T follicular helper cell (primary cell): ENCODE results near the gene USP11.

Experiments used
- DNase-seq: peaks from one replicate; pipeline ENCODE4 v3.0.0-alpha.2; 2020; ENCODE audit warnings: low read depth

Gene USP11

GRCh38 chrX:47204970-47205369 is 27.8 kb upstream of the USP11 start:
- no peak for DNase-seq

GRCh38 chrX:47206316-47206715 is 26.5 kb upstream of the USP11 start:
- no peak for DNase-seq

DNA sequence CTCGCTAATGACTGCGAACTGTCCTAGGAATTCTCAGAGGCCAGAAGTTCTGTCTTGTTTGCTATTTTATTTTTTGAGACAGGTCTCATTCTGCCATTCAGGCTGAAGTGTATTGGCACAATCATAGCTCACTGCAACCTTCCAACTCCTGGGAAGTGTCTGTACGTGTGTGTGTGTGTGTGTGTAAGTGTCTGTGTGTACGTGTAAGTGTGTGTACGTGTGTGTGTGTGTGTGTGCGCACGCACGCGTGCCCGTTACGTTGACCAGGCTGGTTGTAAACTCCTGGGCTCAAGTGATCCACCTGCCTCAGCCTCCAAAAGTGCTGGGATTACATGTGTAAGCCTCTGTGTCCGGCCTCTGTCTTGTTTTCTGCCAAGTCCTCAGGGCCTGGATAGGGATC is 24.7 kb upstream of the USP11 start:
- no peak for DNase-seq

- no peak for DNase-seq
Observed at GRCh38 chrX:47209508-47210238, 23.1 kb upstream of the USP11 start.

DNA sequence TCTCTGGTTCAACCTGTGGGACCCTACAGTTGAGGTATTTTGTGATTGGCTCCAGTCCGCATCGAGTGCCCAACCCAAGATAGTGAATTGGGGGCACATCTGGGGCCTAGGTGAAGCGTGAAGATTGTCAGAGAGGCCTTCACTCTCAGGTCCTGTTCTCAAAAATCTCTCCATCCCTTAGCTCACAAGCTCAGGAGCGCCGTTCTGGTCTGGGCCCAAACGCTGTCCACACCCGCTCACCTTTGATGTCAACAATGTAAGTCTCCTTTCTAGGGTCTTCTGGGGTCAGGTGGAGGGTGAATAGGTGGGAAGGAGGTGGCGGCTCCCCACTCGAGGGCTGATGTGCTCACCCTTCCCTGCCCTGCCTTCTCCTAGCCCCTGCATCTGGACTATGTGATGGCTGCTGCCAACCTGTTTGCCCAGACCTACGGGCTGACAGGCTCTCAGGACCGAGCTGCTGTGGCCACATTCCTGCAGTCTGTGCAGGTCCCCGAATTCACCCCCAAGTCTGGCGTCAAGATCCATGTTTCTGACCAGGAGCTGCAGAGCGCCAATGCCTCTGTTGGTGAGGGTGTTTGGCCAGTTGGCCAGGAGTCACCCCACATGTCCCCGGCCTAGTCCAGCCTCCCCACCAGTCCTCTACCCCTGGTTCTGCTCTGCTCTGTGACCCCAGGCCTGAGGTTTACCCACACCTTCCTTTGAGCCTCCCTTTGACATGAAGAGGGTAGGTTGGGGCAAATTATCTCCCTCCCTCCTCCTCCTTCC is 22.0 kb upstream of the USP11 start:
- no peak for DNase-seq

DNA sequence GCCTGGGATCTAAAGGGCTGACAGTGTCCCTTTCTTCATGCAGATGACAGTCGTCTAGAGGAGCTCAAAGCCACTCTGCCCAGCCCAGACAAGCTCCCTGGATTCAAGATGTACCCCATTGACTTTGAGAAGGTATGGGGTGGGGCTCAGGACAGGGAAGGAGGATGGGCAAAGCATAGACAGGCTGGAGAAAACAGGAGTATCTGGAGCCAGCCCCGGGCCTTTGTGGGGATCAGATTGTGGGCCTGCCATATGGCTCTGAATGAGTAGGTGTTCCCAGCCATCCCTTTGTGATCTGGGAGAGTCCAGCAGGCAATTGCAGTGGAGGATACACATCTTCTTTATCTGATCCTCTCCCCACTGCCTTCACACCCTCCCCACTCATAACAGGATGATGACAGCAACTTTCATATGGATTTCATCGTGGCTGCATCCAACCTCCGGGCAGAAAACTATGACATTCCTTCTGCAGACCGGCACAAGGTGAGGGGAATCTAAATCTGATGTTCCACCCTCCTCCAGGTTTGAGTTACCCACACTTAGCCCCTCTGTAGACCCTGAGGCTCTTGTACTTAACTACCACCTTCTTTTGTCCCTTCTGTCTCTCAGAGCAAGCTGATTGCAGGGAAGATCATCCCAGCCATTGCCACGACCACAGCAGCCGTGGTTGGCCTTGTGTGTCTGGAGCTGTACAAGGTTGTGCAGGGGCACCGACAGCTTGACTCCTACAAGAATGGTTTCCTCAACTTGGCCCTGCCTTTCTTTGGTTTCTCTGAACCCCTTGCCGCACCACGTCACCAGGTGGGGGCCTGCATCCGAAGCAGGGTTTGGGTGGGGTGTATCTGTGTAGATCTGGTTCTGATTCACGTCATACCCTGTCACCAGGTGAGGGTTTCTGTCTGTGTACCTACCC is 20.2 kb upstream of the USP11 start:
- DNase-seq = no peak

- no peak for DNase-seq
Observed at GRCh38 chrX:47214435-47215077, 18.3 kb upstream of the USP11 start.

- no peak for DNase-seq
Observed at GRCh38 chrX:47215291-47215900, 17.4 kb upstream of the USP11 start.

- DNase-seq = no peak
Observed at GRCh38 chrX:47216393-47216925, 16.4 kb upstream of the USP11 start.

DNA sequence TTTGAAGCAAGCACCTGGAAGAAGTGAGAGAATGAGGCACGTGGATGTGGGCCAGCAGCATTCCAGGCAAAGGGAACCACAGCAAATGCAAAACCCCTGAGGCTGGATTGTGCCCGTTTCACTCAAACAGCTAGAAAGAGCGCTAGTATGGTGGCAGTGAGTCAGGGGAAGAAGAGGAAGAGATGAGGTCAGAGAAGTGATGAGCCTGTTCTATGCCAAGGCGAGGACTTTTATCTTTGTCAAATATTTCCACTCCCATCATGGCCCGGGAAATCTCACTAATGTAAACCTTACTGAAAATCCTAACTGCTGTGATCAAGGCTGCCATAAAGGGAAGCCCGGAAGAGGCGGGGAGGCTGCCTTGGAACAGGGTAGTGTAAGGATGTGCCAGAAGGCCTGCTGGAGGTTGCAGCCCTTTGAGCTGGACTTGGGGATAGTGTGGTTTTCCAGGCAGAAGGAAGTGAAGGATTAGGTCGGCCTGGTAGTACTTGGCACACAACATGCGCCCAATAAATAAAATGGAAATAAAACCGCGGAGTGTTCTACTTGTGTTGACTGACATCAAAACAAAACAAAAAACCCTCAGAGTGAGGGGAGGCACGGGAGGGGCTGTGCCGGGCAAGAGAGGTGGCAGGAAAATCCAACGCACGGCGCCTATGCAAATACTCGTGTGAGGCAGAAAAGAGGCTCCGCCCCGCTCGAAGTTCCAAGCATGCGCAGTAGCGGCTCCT is 15.5 kb upstream of the USP11 start:
- DNase-seq = peak; percentile 18

DNA sequence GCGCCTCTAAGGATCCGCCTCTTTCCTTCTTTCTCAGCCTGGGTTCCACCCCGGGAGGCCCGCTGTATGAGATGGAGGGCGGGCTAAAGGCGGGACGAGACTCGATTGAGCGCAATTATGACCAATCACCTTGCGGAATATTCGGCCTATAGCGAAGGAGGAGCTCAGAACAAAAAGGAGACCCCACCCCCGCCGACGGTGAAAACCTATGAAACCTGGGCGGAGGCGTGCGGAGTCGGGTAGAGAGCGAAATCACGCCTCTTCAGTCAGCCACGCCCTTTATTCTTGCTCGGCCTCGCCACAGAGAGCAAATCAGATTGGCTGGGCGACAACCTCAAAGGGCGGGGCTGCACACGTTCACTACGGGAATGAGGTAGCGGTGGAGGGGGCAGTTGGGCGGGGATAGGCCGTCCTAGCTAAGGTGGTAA is 14.9 kb upstream of the USP11 start:
- DNase-seq = peak; percentile 98

GRCh38 chrX:47218280-47218919 is 14.4 kb upstream of the USP11 start, which contains the start of gene CDK16:
TSS of gene CDK16 (plus strand) at chrX:47218681. CDS start at chrX:47223558, 4,877 bp downstream.
- peak; percentile 69 for DNase-seq

DNA sequence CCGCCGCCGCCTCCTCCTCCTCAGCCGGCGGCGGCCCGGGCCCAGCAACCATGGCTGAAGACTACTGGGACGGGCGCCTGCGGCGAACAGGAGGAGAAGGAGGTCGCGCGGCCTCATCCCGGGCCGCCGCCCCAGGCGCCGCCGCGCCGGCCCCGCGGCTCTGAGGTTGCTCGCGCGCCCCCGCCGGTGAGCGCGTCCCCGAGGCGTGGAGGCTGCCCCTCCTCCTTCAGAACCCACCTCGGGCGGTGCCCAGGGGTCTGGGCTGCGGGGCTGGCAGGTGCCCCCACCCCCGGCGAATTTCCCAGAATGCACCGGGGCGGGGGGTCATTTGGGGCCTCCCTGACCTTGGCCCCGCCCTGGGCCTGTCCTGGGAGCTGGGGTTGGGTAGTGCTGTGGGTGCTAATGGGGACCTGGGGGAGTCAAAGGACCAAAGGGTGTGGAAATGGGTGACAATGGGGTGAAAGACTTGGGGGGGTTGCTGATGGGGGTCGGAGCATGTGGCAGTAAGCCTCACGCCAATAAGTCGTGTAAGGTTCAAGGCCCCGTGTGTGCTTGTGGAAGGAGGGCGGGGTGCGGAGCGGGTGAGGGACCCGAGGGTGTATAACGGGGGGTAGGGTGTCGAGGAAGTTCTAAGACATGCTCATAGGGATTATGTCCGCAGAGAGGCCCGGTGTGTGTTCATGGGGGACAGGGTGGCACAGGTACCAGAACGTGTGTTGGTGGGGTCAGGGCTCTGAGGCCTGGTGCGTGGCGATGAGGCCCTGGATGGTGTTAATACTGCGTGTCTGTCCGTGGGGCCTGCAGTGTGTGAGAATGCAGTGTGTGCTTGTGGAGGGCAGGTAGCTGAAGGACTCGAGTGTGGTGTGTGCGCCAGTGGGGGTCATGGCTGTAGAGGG is 13.6 kb upstream of the USP11 start:
- peak; percentile 30 for DNase-seq

- DNase-seq = no peak
Observed at GRCh38 chrX:47221756-47222155, 11.1 kb upstream of the USP11 start.

DNA sequence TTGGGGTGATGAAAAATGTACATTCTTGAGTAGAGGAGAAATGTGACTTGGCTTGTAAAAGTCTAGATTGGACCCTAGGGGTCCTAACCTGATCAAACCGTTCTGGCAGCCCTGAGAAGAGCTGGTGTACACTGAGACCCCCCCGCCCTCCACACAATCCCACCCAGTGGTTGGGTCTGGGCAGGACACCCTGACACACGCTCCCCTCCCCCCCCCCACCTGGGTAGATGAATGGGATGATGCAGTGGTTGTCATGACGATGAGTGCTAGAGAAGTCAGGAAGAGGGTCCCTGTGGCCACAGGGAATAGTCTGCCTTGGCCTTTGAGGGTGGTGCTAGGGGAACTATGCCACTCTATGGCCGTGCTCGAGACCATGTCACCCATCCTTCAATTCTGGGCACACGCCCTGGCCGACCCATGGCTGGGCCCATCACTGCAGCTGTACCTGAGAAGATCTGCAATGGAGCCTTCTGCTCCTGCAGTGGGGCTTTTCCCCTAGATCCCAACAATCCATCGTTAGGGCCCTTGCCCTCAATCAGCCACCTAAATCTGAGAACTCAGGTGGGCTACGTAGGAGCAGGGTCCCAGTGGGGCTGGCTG is 10.0 kb upstream of the USP11 start:
- no peak for DNase-seq

DNA sequence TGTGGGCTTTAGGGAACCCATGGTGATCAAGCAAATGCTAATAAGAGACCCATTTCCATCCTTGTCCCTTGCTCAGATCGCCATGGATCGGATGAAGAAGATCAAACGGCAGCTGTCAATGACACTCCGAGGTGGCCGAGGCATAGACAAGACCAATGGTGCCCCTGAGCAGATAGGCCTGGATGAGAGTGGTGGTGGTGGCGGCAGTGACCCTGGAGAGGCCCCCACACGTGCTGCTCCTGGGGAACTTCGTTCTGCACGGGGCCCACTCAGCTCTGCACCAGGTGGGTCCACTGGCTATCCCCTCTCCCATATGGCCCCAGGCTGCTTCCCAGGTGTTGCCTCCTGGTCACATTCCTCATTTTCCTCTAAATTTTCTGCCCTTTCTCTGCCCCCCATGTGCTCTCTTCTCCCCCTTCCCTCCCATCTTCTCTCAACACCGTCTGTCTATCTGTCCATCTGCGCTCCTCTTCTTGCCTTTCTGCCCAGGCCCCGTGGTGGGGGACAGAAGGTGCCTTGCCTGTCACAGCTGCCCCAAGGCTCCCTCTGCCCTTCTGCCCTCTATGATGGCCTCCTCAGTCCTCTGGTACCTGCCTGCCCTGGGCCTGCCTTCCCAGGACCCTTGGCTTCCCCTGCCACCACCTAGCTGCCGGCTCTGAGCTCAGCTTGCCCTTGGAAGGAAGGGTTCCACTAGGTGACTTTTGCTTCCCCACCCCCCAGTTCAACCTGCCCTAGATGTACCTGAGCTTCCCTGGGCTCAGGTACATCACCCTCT is 9.1 kb upstream of the USP11 start:
- DNase-seq = no peak

DNA sequence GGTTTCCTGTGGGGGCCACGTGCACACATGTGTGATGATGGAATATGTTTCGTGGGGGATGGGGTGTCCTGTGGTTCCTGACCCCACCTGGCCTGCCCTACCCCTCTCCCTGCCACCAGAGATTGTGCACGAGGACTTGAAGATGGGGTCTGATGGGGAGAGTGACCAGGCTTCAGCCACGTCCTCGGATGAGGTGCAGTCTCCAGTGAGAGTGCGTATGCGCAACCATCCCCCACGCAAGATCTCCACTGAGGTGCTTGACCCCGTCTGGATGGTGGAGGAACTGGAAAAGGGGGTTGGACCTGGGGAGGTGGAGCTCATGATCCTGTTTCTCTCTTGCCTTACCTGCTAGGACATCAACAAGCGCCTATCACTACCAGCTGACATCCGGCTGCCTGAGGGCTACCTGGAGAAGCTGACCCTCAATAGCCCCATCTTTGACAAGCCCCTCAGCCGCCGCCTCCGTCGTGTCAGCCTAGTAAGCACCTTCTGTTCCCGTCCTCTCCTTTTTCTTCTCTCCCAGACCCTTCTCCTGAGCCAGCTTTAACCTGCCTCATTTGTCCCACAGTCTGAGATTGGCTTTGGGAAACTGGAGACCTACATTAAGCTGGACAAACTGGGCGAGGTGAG is 8.4 kb upstream of the USP11 start:
- DNase-seq = no peak
